Neuron (in vitro differentiated cells): ENCODE data around the gene TSPOAP1.

ENCODE experiments used
- H2AFZ ChIP-seq: one replicate; pipeline ENCODE4 v1.6.1; 2013; ENCODE audit warnings: low read depth, mild to moderate bottlenecking, inconsistent platforms, low read length, moderate library complexity
- H3K27me3 ChIP-seq: one replicate; pipeline ENCODE4 v1.6.1; 2013; ENCODE audit warnings: low read length; ENCODE audit not compliant: insufficient read depth
- H3K36me3 ChIP-seq: one replicate; pipeline ENCODE4 v1.6.1; 2013; ENCODE audit warnings: low read length; ENCODE audit not compliant: insufficient read depth
- H3K4me1 ChIP-seq: one replicate; pipeline ENCODE4 v1.6.1; 2013; ENCODE audit warnings: low read length; ENCODE audit not compliant: insufficient read depth
- H3K4me3 ChIP-seq: 2 replicates; pipeline ENCODE4 v1.5.1; 2013; ENCODE audit warnings: mild to moderate bottlenecking, low read length, moderate library complexity
- H3K9me3 ChIP-seq: one replicate; pipeline ENCODE4 v1.6.1; 2013; ENCODE audit warnings: low read length

TSPOAP1 gene

GRCh38 chr17:58369214-58370031, 40.8 kb upstream of the TSPOAP1 start:
- Histone ChIP-seq H3K4me3 (no peak overlapping the region), H3K27me3 (no peaks in the 10 kb centered on the region), H2AFZ (no peak overlapping the region), H3K9me3 (no peaks in the 10 kb centered on the region), H3K36me3 (no peaks in the 10 kb centered on the region), H3K4me1 (peaks cover 9% of the 10 kb centered on the region)

- Histone ChIP-seq H3K36me3 (no peaks in the 10 kb centered on the region), H3K4me3 (no peak overlapping the region), H3K27me3 (peaks cover 3% of the 10 kb centered on the region), H2AFZ (no peak overlapping the region), H3K4me1 (peaks cover 11% of the 10 kb centered on the region), H3K9me3 (no peaks in the 10 kb centered on the region)
These were observed 40.2 kb upstream of the TSPOAP1 start for GRCh38 chr17:58368860-58369213.

- H3K36me3 ChIP-seq, result no peaks in the 10 kb centered on the region
- H3K9me3 ChIP-seq, result no peaks in the 10 kb centered on the region
- H3K4me3 ChIP-seq, result no peak overlapping the region
- peaks cover 3% of the 10 kb centered on the region for H3K27me3 ChIP-seq
- H3K4me1 ChIP-seq, result peaks cover 10% of the 10 kb centered on the region
- no peak overlapping the region for H2AFZ ChIP-seq
These were observed 38.9 kb upstream of the TSPOAP1 start for GRCh38 chr17:58367461-58367860.

- Histone ChIP-seq H3K4me1 (peaks cover 7% of the 10 kb centered on the region), H3K36me3 (no peaks in the 10 kb centered on the region), H3K4me3 (no peak overlapping the region), H2AFZ (no peak overlapping the region), H3K9me3 (no peaks in the 10 kb centered on the region), H3K27me3 (peaks cover 3% of the 10 kb centered on the region)
These were observed 37.5 kb upstream of the TSPOAP1 start for GRCh38 chr17:58365980-58366595.

- no peak overlapping the region for H2AFZ ChIP-seq
- no peak overlapping the region for H3K4me3 ChIP-seq
- no peaks in the 10 kb centered on the region for H3K36me3 ChIP-seq
- peaks cover 3% of the 10 kb centered on the region for H3K27me3 ChIP-seq
- no peaks in the 10 kb centered on the region for H3K9me3 ChIP-seq
- H3K4me1 ChIP-seq, result peaks cover 7% of the 10 kb centered on the region
These were observed 36.8 kb upstream of the TSPOAP1 start for GRCh38 chr17:58365185-58365979.

- no peak overlapping the region for H3K4me3 ChIP-seq
- no peak overlapping the region for H2AFZ ChIP-seq
- H3K4me1 ChIP-seq, result peaks cover 7% of the 10 kb centered on the region
- no peaks in the 10 kb centered on the region for H3K36me3 ChIP-seq
- no peaks in the 10 kb centered on the region for H3K9me3 ChIP-seq
- peaks cover 3% of the 10 kb centered on the region for H3K27me3 ChIP-seq
These were observed 35.8 kb upstream of the TSPOAP1 start for GRCh38 chr17:58364270-58364942.

GRCh38 chr17:58363457-58364185, 35.0 kb upstream of the TSPOAP1 start:
- Histone ChIP-seq H3K9me3 (no peaks in the 10 kb centered on the region), H3K27me3 (peaks cover 3% of the 10 kb centered on the region), H3K36me3 (no peaks in the 10 kb centered on the region), H2AFZ (no peak overlapping the region), H3K4me3 (no peak overlapping the region), H3K4me1 (peaks cover 7% of the 10 kb centered on the region)

GRCh38 chr17:58362368-58363014, 33.9 kb upstream of the TSPOAP1 start:
- peaks cover 3% of the 10 kb centered on the region for H3K27me3 ChIP-seq
- H3K36me3 ChIP-seq, result no peaks in the 10 kb centered on the region
- H3K4me1 ChIP-seq, result peaks cover 7% of the 10 kb centered on the region
- no peak overlapping the region for H3K4me3 ChIP-seq
- no peak overlapping the region for H2AFZ ChIP-seq
- H3K9me3 ChIP-seq, result no peaks in the 10 kb centered on the region

GRCh38 chr17:58360296-58361063, 31.9 kb upstream of the TSPOAP1 start:
- Histone ChIP-seq H3K4me3 (no peak overlapping the region), H2AFZ (no peak overlapping the region), H3K9me3 (no peaks in the 10 kb centered on the region), H3K4me1 (peaks cover 7% of the 10 kb centered on the region), H3K36me3 (no peaks in the 10 kb centered on the region), H3K27me3 (peaks cover 3% of the 10 kb centered on the region)

- H3K27me3 ChIP-seq, result no peaks in the 10 kb centered on the region
- H3K4me3 ChIP-seq, result no peak overlapping the region
- H3K4me1 ChIP-seq, result no peaks in the 10 kb centered on the region
- no peaks in the 10 kb centered on the region for H3K9me3 ChIP-seq
- no peak overlapping the region for H2AFZ ChIP-seq
- H3K36me3 ChIP-seq, result no peaks in the 10 kb centered on the region
These were observed 30.0 kb upstream of the TSPOAP1 start for GRCh38 chr17:58358408-58359172.
